PC-9 (cell line): ENCODE data around the gene GNG4. TPM values are rescaled to one million over a fixed set of nuclear protein-coding genes. Genes with fewer than 3 reads are reported as not detected.

Experiments
- BruUV-seq: library from RNA; stranded (reverse); fragments of 400-500 nt; replicated peaks from 2 replicates; lab custom pipeline; 2021; lab: Mats Ljungman, UMichigan
- CTCF ChIA-PET: fragments of 300-600 bp; sonication (Branson Sonifier 250); formaldehyde crosslinking; loops from one replicate; lab custom pipeline; 2022; ENCODE audit warnings: antibody characterized with exemption; lab: Charles Lee
- POLR2A ChIA-PET: fragments of 300-600 bp; sonication (Branson Sonifier 250); formaldehyde crosslinking; loops from one replicate; lab custom pipeline; 2022; ENCODE audit warnings: antibody characterized with exemption; ENCODE audit not compliant: unreplicated experiment; lab: Charles Lee
- DNase-seq, 2 experiments: peaks; one replicate each; pipeline versions ENCODE4 v3.0.0 to v3.0.0-alpha.2; 2015 to 2022; ENCODE audit warnings: mixed read lengths in 1 of 2
- H2AFZ ChIP-seq: fragments of 200-600 bp; sonication (generic); 2 replicates; pipeline ENCODE4 v1.8.1; 2017; ENCODE audit warnings: antibody characterized with exemption
- H3F3A ChIP-seq: fragments of 200-600 bp; sonication (generic); 2 replicates; pipeline ENCODE4 v1.8.1; 2017; ENCODE audit warnings: antibody characterized with exemption, mild to moderate bottlenecking, low read depth; ENCODE audit not compliant: insufficient read depth
- H3K27ac ChIP-seq: fragments of 200-600 bp; sonication (generic); 2 replicates; pipeline ENCODE4 v1.6.1; 2016; ENCODE audit warnings: mixed run types
- H3K27me3 ChIP-seq: fragments of 200-600 bp; sonication (generic); 2 replicates; pipeline ENCODE4 v1.6.1; 2016; ENCODE audit warnings: low read depth, mixed run types; ENCODE audit not compliant: insufficient read depth
- H3K36me3 ChIP-seq: fragments of 200-600 bp; sonication (generic); 2 replicates; pipeline ENCODE4 v1.6.1; 2016; ENCODE audit warnings: low read depth, mixed run types
- H3K4me1 ChIP-seq: fragments of 200-600 bp; sonication (generic); replicated peaks from 2 replicates; pipeline ENCODE4 v1.6.1; 2016; ENCODE audit warnings: mixed run types; ENCODE audit not compliant: insufficient read depth
- H3K4me2 ChIP-seq: fragments of 200-600 bp; sonication (generic); 2 replicates; pipeline ENCODE4 v1.6.1; 2017; ENCODE audit warnings: mixed run types
- H3K4me3 ChIP-seq: fragments of 200-600 bp; sonication (generic); 2 replicates; pipeline ENCODE4 v1.6.1; 2016; ENCODE audit warnings: mixed run types
- H3K79me2 ChIP-seq: fragments of 200-600 bp; sonication (generic); 2 replicates; pipeline ENCODE4 v1.6.1; 2017; ENCODE audit warnings: low read depth, mixed run types
- H3K9me2 ChIP-seq: fragments of 200-600 bp; sonication (generic); 2 replicates; pipeline ENCODE4 v1.8.1; 2017; ENCODE audit warnings: mild to moderate bottlenecking; ENCODE audit not compliant: insufficient read depth
- H3K9me3 ChIP-seq: fragments of 200-600 bp; sonication (generic); 2 replicates; pipeline ENCODE4 v1.8.1; 2016; ENCODE audit warnings: low read depth; ENCODE audit not compliant: insufficient read depth
- H4K20me1 ChIP-seq: fragments of 200-600 bp; sonication (generic); 2 replicates; pipeline ENCODE4 v1.8.1; 2017; ENCODE audit not compliant: insufficient read depth
- CTCF ChIP-seq: fragments of 200-600 bp; sonication (generic); conservative IDR thresholded peaks from 2 replicates; pipeline ENCODE4 v1.6.1; 2017; ENCODE audit warnings: mixed run types, antibody characterized with exemption, mild to moderate bottlenecking, moderate library complexity
- EZH2 ChIP-seq: fragments of 200-600 bp; sonication (generic); IDR thresholded peaks from 2 replicates; pipeline ENCODE4 v1.8.0; 2017; ENCODE audit warnings: antibody characterized with exemption, low read depth
- intact Hi-C: fragments of 100-400 bp; cut with micrococcal nuclease; formaldehyde crosslinking; loops from one replicate; pipeline ENCODE4 v1.10.0; 2022; ENCODE audit not compliant: unreplicated experiment
- total RNA-seq: library from RNA; stranded (reverse); gene quantifications from 2 replicates; pipeline ENCODE4 v1.2.3, GENCODE V29; 2021

The GNG4 gene
- total RNA-seq, 1 experiment from 2014 or later, result 16.3 TPM

DNA sequence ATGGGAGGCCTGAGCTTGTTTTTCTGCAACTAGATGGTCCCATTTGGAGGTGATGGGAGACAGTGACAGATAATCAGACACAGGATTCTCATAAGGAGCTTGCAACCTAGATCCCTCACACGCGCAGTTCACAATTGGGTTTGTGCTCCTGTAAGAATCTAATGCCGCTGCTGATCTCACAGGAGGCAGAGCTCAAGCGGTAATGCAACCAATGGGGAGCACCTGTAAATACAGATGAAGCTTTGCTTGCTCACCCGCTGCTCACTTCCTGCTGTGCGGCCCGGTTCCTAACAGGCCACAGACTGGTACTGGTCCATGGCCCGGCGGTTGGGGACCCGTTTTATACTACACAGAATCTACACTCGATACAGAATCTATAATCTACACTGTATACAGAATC, 92.8 kb downstream of the GNG4 start:
- Histone ChIP-seq H3K9me2 (no peaks in the 10 kb centered on the region), H3K27me3 (no peaks in the 10 kb centered on the region), H4K20me1 (no peaks in the 10 kb centered on the region), H3K4me3 (no peak overlapping the region), H3K4me2 (no peak overlapping the region), H3K4me1 (no peaks in the 10 kb centered on the region), H3K9me3 (no peaks in the 10 kb centered on the region), H2AFZ (no peak overlapping the region), H3K36me3 (no peaks in the 10 kb centered on the region), H3K79me2 (no peaks in the 10 kb centered on the region), H3K27ac (no peak overlapping the region), H3F3A (no peaks in the 10 kb centered on the region)
- CTCF ChIA-PET, result no interaction called here
- intact Hi-C loops, result no loop called here
- BruUV-seq, result no TSS peak
- DNase-seq, result no peak
- POLR2A ChIA-PET, result no interaction called here
- TF ChIP-seq CTCF, result no peak
- TF ChIP-seq EZH2, result no peak

DNA sequence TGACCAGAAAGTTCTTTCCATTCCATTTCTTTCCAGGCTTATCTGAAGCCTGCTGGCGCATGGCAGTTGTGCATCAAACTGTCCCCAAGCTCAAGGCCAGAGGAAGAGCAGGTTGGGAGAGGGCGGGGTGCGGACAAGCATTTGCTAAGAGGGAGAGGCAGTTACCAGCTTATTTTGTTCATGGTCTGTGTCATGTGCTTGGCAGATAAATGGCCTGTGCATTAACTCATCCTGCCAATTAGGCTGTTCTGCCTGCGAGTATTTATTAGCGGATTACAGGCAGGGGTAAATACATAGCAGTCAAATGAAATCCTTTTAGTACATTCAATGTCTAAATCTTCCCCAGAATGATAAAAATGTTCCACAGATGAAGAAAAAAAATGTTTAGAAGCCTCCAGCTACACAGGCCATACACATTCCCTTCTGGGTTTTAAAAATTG, 96.5 kb downstream of the GNG4 start:
- Histone ChIP-seq H3K4me3 (no peak overlapping the region), H3K4me2 (no peak overlapping the region), H3F3A (no peaks in the 10 kb centered on the region), H3K79me2 (no peaks in the 10 kb centered on the region), H2AFZ (no peak overlapping the region), H4K20me1 (no peaks in the 10 kb centered on the region), H3K36me3 (no peaks in the 10 kb centered on the region), H3K27ac (no peak overlapping the region), H3K27me3 (no peaks in the 10 kb centered on the region), H3K4me1 (no peaks in the 10 kb centered on the region), H3K9me3 (no peaks in the 10 kb centered on the region), H3K9me2 (no peaks in the 10 kb centered on the region)
- ChIA-PET POLR2A (no interaction called here), CTCF (no interaction called here)
- DNase-seq, result no peak
- TF ChIP-seq EZH2, result no peak
- no peak for TF ChIP-seq CTCF
- intact Hi-C loops, result no loop called here
- BruUV-seq, result no TSS peak

DNA sequence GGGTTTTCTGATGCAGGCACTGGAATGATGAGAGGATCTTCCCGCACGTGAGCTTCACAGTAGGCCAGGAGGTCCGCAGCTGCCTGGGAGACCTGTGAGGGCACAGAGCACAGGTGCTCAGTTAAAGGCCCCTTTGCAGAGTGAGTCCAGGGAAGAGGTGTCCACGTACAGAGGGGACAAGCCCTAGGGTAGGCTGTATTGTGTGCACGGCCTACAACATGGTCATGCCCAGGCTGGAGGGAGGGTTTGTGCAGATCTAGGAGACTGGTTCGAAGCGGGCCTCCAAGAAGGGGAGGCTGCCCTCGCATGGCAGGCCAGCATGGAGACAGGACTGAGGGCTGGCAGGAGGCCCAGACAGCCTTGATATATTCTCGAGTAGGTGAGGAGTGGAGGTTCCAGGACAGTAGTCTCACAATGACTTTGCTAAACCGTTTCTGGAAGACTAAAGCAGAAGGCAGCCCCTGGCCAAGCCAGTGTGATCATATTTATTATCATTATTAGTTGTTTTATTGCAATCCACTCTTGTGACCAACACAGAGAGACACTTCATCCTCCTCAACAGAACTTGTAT, 97.4 kb downstream of the GNG4 start:
- Histone ChIP-seq H3K36me3 (no peaks in the 10 kb centered on the region), H3K27ac (no peak overlapping the region), H3K79me2 (no peaks in the 10 kb centered on the region), H3K9me2 (no peaks in the 10 kb centered on the region), H3K27me3 (no peaks in the 10 kb centered on the region), H4K20me1 (no peaks in the 10 kb centered on the region), H3F3A (no peaks in the 10 kb centered on the region), H3K4me2 (no peak overlapping the region), H3K4me1 (no peaks in the 10 kb centered on the region), H3K9me3 (no peaks in the 10 kb centered on the region), H2AFZ (no peak overlapping the region), H3K4me3 (no peak overlapping the region)
- intact Hi-C loops, result no loop called here
- DNase-seq, result no peak
- no peak for TF ChIP-seq CTCF
- no peak for TF ChIP-seq EZH2
- POLR2A ChIA-PET, result interaction anchor here (0.7 kb wide), 1 partner anchor 25 kb away, joined by 3 read pairs; no protein-coding TSS in a partner anchor
- CTCF ChIA-PET, result no interaction called here
- BruUV-seq, result no TSS peak
